ENCODE data around the gene CTAGE9. TPM values are rescaled to one million over a fixed set of nuclear protein-coding genes. Genes with fewer than 3 reads are reported as not detected.

Gene CTAGE9
- total RNA-seq, 1 donor from 2014 or later, result not detected

DNA sequence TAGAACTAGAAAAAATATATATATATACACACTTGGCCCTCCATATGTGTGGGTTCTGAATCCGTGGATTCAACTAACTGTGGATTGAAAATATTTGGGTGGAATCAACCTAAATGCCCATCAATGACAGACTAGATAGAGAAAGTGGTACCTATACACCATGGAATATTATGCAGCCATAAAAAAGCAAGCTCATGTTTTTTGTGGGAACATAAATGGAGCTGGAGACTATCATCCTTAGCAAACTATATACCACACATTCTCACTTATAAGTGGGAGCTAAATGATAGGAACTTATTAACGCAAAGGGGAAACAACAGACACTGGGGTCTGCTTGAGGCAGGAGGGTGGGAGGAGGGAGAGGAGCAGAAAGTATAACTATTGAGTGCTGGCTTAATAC, 37.6 kb downstream of the CTAGE9 start:
- TF ChIP-seq EZH2 (IDR thresholded peaks at IDR 0.05; ENCODE audit: insufficient read depth, low read length) (no peak), CTCF (IDR thresholded peaks at IDR 0.05; ENCODE audit: insufficient read depth, low read depth, low read length) (no peak)
- Histone ChIP-seq H3K79me2 (ENCODE audit: insufficient read depth, low read length) (no peaks in the 10 kb centered on the region), H3K36me3 (ENCODE audit: insufficient read depth, low read length) (no peaks in the 10 kb centered on the region), H3K27ac (ENCODE audit: low read depth, low read length) (no peak overlapping the region), H3K4me2 (ENCODE audit: low read length) (no peak overlapping the region), H4K20me1 (ENCODE audit: insufficient read depth, low read length) (no peaks in the 10 kb centered on the region), H3K27me3 (ENCODE audit: insufficient read depth, low read length) (no peaks in the 10 kb centered on the region), H3K9me3 (ENCODE audit: insufficient read depth, low read depth, low read length) (no peaks in the 10 kb centered on the region), H3K9ac (ENCODE audit: low read length) (no peak overlapping the region), H2AFZ (ENCODE audit: low read depth, low read length) (no peak overlapping the region), H3K4me3 (ENCODE audit: insufficient read depth, low read depth, low read length) (no peak overlapping the region), H3K4me1 (ENCODE audit: insufficient read depth, low read length) (no peaks in the 10 kb centered on the region)
- Mint-ChIP-seq H3K27ac (ENCODE audit: unreplicated experiment) (no peak overlapping the region), H3K4me1 (ENCODE audit: low read depth, unreplicated experiment) (peaks cover 4% of the 10 kb centered on the region), H3K9me3 (ENCODE audit: unreplicated experiment) (no peaks in the 10 kb centered on the region), H3K36me3 (ENCODE audit: low read depth, unreplicated experiment) (no peaks in the 10 kb centered on the region), H3K27me3 (ENCODE audit: low read depth, unreplicated experiment) (peaks cover 1% of the 10 kb centered on the region), H3K4me3 (ENCODE audit: unreplicated experiment) (no peak overlapping the region)
- no peak for DNase-seq (ENCODE audit: low read depth)
- FAIRE-seq, result no peak

- Mint-ChIP-seq H3K27ac (ENCODE audit: unreplicated experiment) (no peak overlapping the region), H3K36me3 (ENCODE audit: low read depth, unreplicated experiment) (no peaks in the 10 kb centered on the region), H3K9me3 (ENCODE audit: unreplicated experiment) (no peaks in the 10 kb centered on the region), H3K4me3 (ENCODE audit: unreplicated experiment) (no peak overlapping the region), H3K4me1 (ENCODE audit: low read depth, unreplicated experiment) (peaks cover 4% of the 10 kb centered on the region), H3K27me3 (ENCODE audit: low read depth, unreplicated experiment) (no peaks in the 10 kb centered on the region)
- H3K4me1 ChIP-seq (ENCODE audit: insufficient read depth, low read length), result no peaks in the 10 kb centered on the region
- FAIRE-seq (peak; percentile 37), DNase-seq (ENCODE audit: low read depth) (no peak)
- H4K20me1 ChIP-seq (ENCODE audit: insufficient read depth, low read length), result no peaks in the 10 kb centered on the region
- no peak for TF ChIP-seq EZH2 (IDR thresholded peaks at IDR 0.05; ENCODE audit: insufficient read depth, low read length)
- no peak for TF ChIP-seq CTCF (IDR thresholded peaks at IDR 0.05; ENCODE audit: insufficient read depth, low read depth, low read length)
- no peak overlapping the region for H2AFZ ChIP-seq (ENCODE audit: low read depth, low read length)
- no peak overlapping the region for H3K9ac ChIP-seq (ENCODE audit: low read length)
- no peaks in the 10 kb centered on the region for H3K36me3 ChIP-seq (ENCODE audit: insufficient read depth, low read length)
- H3K27ac ChIP-seq (ENCODE audit: low read depth, low read length), result no peak overlapping the region
- H3K4me2 ChIP-seq (ENCODE audit: low read length), result no peak overlapping the region
- no peaks in the 10 kb centered on the region for H3K9me3 ChIP-seq (ENCODE audit: insufficient read depth, low read depth, low read length)
- H3K79me2 ChIP-seq (ENCODE audit: insufficient read depth, low read length), result no peaks in the 10 kb centered on the region
- H3K27me3 ChIP-seq (ENCODE audit: insufficient read depth, low read length), result no peaks in the 10 kb centered on the region
- no peak overlapping the region for H3K4me3 ChIP-seq (ENCODE audit: insufficient read depth, low read depth, low read length)
These were observed 40.9 kb downstream of the CTAGE9 start for GRCh38 chr6:131669891-131670290.

DNA sequence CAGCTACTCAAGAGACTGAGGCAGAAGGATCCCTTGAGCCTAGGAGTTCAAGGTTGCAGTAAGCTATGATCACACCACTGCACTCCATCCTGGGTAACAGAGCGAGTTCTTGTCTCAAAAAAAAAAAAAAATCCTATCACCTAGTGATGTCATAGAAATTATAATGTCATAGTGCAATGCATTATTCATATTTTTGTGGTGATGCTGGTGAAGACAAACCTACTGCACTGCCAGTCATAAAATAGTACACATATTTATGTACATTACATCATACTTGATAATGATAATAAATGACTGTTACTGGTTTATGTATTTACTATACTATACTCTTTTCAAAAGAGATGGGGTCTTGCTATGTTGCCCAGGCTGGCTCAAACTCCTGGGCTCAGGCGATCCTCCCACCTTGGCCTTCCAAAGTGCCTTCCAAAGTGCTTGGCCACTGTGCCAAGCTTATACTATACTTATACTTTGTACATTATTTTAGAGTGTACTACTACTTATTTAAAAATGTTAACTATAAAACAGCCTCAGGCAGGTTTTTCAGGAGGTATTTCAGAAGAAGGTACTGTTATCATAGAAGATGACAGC, 47.1 kb downstream of the CTAGE9 start:
- no peaks in the 10 kb centered on the region for H4K20me1 ChIP-seq (ENCODE audit: insufficient read depth, low read length)
- H3K27me3 ChIP-seq (ENCODE audit: insufficient read depth, low read length), result no peaks in the 10 kb centered on the region
- TF ChIP-seq CTCF (IDR thresholded peaks at IDR 0.05; ENCODE audit: insufficient read depth, low read depth, low read length) (no peak), EZH2 (IDR thresholded peaks at IDR 0.05; ENCODE audit: insufficient read depth, low read length) (no peak)
- Mint-ChIP-seq H3K4me3 (ENCODE audit: unreplicated experiment) (no peak overlapping the region), H3K9me3 (ENCODE audit: unreplicated experiment) (no peaks in the 10 kb centered on the region), H3K27ac (ENCODE audit: unreplicated experiment) (no peak overlapping the region), H3K27me3 (ENCODE audit: low read depth, unreplicated experiment) (no peaks in the 10 kb centered on the region), H3K36me3 (ENCODE audit: low read depth, unreplicated experiment) (no peaks in the 10 kb centered on the region), H3K4me1 (ENCODE audit: low read depth, unreplicated experiment) (peaks cover 6% of the 10 kb centered on the region)
- no peaks in the 10 kb centered on the region for H3K36me3 ChIP-seq (ENCODE audit: insufficient read depth, low read length)
- no peak overlapping the region for H3K4me3 ChIP-seq (ENCODE audit: insufficient read depth, low read depth, low read length)
- FAIRE-seq (no peak), DNase-seq (ENCODE audit: low read depth) (no peak)
- no peaks in the 10 kb centered on the region for H3K79me2 ChIP-seq (ENCODE audit: insufficient read depth, low read length)
- H3K27ac ChIP-seq (ENCODE audit: low read depth, low read length), result no peak overlapping the region
- H3K9ac ChIP-seq (ENCODE audit: low read length), result no peak overlapping the region
- no peak overlapping the region for H2AFZ ChIP-seq (ENCODE audit: low read depth, low read length)
- H3K9me3 ChIP-seq (ENCODE audit: insufficient read depth, low read depth, low read length), result no peaks in the 10 kb centered on the region
- H3K4me1 ChIP-seq (ENCODE audit: insufficient read depth, low read length), result no peaks in the 10 kb centered on the region
- H3K4me2 ChIP-seq (ENCODE audit: low read length), result no peak overlapping the region
